GM03348 (cell line): ENCODE results near the gene RILPL1.
"Not testable (repeated sequence)": the region's sequence is repeated elsewhere in the genome, so short reads cannot be mapped to it uniquely, and the experiment has no call there.

ENCODE experiments used
- DNase-seq: peaks from one replicate; pipeline ENCODE4 v3.0.0; 2012; ENCODE audit warnings: low spot score

Gene RILPL1

DNA sequence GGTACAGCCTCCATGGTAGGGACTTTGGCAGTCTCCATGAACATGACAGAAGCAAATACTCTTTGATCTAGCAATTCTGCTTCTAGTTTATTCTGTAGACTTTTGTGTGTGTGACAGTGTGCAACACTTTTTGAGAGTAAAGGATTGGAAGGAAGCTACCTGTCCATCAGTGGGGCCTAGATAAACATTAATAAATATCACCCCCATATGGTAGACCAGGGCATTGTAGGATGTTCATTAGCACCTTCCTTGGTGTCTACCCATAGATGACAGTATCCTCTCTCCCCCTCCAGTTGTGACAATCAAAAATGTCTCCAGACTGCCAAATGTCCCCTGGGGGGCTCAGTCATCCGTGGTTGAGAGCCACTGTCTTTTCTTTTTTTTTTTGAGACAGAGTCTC, 64.7 kb downstream of the RILPL1 start:
- DNase-seq, result no peak

- DNase-seq, result no peak
Measured at GRCh38 chr12:123465084-123465483, 68.4 kb downstream of the RILPL1 start.

DNA sequence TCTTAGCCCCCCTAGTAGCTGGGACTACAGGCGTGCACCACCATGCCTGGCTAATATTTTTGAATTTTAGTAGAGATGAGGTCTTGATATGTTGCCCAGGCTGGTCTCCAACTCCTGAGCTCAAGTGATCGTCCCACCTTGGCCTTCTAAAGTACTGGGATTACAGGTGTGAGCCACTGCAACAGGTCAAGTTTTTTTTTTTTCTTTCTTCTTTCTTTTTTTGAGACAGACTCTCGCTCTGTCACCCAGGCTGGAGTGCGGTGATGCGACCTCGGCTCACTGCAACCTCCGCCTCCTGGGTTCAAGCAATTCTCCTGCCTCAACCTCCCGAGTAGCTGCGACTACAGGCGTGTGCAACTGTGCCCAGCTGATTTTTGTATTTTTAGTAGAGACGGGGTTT, 70.3 kb downstream of the RILPL1 start:
- DNase-seq, result not testable (repeated sequence)

- peak; percentile 79 for DNase-seq
Measured at GRCh38 chr12:123457980-123458779, 75.3 kb downstream of the RILPL1 start, which contains the start of gene SNRNP35. Gene SNRNP35 (plus strand): TSS chr12:123458139. CDS start chr12:123465541, 7,402 bp downstream.

DNA sequence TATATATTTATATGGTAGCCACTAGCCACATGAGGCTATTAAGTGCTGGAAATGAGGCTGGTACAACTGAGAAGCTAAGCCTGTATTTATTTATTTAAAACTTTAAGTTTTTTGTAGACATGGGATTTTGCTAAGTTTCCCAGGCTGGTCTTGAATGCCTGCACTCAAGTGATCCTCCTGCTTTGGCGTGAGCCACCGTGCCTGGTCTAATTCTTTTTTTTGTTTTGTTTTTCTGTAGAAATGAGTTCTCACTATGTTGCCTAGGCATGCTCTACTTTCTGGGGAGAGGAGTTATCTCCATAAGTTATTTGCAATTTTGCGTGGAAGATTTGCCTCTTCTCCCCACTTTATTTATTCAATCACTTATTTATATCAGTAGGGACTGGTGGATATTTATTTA, 80.4 kb downstream of the RILPL1 start:
- no peak for DNase-seq

GRCh38 chr12:123452276-123452550, 81.3 kb downstream of the RILPL1 start:
- DNase-seq, result not testable (repeated sequence)

DNA sequence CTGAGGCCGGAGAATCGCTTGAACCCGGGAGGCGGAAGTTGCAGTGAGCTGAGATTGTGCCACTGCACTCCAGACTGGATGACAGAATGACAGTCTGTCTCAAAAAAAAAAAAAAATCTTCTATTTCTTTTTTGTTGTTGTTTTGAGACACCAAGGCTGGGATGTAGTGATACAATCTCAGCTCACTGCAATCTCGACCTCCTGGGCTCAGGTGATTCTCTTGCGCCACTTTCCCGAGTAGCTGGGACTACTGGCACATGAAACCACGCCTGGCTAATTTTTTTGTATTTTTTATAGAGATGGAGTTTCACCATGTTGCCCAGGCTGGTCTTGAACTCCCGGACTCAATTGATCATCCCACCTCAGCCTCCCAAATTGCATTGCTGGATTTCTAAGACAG, 82.9 kb downstream of the RILPL1 start:
- DNase-seq, result no peak

DNA sequence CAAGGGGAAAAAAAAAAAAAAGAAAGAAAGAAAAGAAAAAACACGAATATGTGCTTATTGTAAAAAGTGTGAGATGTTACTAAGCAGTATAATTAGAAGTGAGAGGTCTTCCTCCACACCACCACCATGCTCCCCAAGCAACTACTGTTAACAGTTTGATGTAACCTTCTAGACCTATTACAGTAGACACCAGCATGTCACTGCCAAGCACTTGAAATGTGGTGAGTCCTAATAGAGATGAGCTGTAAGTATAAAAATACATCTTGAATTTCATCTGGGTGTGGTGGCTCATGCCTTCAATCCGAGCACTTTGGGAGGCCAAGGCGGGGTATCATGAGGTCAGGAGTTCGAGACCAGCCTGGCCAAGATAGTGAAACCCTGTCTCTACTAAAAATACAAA, 83.7 kb downstream of the RILPL1 start:
- DNase-seq, result no peak

GRCh38 chr12:123449249-123449733, 84.2 kb downstream of the RILPL1 start:
- DNase-seq, result no peak

GRCh38 chr12:123446333-123446713, 87.2 kb downstream of the RILPL1 start:
- DNase-seq, result no peak

DNA sequence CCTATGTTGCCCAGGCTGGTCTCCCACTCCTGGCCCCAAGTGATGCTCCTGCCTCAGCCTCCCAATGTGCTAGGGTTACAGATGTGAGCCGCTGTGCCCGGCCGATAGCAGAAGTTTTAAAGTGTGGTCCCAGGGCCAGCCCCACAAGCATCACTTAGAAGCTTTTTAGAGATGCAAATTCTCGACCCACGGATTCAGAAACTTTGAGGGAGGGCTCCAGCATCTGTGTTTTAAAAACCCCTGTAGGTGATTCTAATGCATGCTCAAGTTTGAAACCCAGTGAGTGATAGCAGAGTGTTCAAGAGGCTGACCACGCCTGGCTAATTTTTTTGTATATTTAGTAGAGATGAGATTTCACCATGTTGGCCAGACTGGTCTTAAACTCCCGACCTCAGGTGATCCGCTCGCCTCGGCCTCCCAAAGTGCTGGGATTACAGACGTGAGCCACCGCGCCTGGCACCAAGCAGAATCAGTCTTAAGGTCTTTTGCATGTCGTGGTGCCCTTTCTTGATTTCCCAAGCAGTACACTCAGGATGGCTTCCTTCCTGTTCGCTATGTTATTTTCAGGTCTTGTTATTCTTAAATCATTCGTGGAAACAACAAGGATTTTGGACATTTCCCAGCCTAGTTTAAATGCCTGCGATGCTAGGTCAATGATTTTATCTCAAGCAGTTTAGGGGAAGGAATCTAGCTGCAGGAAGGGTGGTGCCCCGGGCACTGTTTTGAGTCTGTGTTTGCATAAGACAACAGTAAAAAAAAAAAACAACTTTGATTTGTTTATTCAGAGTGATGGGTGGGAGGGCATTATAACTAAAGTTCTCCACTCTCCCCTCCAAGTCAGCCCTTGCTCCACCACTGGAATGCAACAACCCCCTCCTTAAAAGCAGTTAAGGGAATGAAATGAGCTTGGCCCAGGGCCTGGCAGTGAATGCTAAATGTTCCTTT, 87.9 kb downstream of the RILPL1 start:
- peak; percentile 42 for DNase-seq

GRCh38 chr12:123444092-123445026, 89.2 kb downstream of the RILPL1 start:
- DNase-seq, result no peak

DNA sequence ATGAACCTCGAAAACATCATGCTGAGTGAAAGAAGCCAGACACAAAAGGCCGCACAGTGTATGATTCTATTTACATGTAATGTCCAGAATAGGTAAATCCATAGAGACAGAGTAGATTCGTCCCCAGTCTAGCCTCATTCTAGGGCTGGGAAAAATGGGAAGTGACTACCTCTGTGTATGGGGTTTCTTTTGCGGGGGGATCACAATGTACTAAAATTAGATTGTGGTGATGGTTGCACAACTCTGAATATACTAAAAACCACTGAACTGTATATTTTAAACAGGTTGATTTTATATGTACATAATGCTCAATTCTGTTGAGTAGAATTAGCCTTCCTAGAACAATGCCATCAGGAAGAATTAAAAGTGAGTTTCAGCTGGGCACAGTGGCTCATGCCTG, 90.7 kb downstream of the RILPL1 start:
- no peak for DNase-seq

- no peak for DNase-seq
Measured at GRCh38 chr12:123441523-123442164, 91.9 kb downstream of the RILPL1 start.

GRCh38 chr12:123436017-123436964, 97.2 kb downstream of the RILPL1 start, which contains the start of gene RILPL2:
Gene RILPL2 (minus strand): TSS chr12:123436684. CDS start chr12:123436420, 264 bp downstream.
- peak; percentile 94 for DNase-seq

DNA sequence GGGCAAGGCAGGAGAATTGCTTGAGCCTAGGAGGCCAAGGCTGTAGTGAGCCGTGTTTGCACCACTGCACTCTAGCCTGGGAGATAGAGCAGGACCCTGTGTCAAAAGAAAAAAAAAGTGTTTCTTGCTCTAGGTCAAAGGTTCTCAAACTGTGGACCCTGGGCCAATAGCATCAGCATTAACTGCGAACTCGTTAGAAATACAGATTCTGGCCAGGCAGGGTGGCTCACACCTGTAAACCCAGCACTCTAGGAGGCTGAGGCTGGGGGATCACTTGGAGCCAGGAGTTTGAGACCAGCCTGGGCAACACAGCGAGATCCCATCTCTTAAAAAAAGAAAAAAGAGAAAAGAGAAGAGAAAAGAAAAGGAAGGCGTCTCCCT, 97.9 kb downstream of the RILPL1 start:
- DNase-seq, result no peak

DNA sequence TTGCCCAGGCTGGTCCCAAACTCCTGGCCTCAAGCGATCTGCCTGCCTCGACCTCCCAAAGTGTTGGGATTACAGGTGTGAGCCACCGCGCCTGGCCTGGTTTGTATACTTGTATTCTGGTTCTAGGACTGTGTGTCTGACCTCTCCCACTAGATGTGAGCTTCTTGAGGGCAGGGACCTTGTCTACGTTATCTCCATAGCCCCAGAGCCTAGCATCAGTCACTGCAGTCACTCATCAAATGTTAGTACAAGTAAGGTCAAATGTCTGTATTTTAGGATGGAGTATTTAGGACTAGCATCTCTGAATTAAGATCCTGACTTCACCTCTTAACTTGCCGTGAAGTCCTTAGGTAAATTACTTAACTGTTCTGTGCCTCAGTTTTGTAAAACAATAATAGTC, 99.9 kb downstream of the RILPL1 start:
- DNase-seq, result no peak

DNA sequence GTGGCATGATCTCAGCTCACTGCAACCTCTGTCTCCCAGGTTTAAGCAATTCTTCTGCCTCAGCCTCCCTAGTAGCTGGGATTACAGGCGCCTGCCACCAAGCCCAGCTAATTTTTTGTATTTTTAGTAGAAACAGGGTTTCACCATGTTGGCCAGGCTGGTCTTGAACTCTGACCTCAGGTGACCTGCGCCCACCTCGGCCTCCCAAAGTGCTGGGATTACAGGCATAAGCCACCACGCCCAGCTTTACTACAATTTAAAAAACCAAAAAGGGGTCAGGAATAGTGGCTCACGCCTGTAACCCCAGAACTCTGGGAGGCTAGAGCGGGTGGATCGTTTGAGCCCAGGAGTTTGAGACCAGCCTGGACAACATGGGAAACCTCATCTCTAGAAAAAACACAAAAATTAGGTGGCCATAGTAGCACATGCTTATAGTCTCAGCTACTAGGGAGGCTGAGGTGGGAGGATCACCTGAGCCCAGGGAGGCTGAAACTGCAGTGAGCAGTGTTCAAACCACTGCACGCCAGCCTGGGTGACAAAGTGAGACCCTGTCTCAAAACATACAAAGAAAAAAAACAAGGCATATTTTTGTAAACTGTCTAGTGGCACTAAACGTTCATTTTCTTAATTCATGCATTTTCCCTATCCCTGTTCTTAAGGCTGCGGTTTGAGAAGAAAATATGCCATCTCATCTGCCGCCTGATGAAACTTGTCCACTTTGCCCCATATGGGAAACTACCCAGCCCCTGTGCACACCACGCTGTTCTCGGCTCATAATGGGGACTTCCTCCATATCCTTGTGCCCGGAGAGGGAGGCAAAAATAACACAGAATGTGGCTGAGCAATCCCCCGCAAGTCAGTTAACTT, 101.3 kb downstream of the RILPL1 start:
- not testable (repeated sequence) for DNase-seq

- not testable (repeated sequence) for DNase-seq
Measured at GRCh38 chr12:123429101-123429500, 104.4 kb downstream of the RILPL1 start.
